Activated CD4-positive, alpha-beta T cell treated with anti-CD3 and anti-CD28 coated beads, Interleukin-2, amount 50 U/mL, for 48 hours (primary cell): ENCODE results near the gene TBC1D20.
A peak's percentile ranks its signal among the peaks of the same experiment; 100 is the strongest.

Source experiments
- DNase-seq, 2 experiments: peaks; one replicate each; pipeline ENCODE4 v3.0.0-alpha.2; 2020

The TBC1D20 gene

DNA sequence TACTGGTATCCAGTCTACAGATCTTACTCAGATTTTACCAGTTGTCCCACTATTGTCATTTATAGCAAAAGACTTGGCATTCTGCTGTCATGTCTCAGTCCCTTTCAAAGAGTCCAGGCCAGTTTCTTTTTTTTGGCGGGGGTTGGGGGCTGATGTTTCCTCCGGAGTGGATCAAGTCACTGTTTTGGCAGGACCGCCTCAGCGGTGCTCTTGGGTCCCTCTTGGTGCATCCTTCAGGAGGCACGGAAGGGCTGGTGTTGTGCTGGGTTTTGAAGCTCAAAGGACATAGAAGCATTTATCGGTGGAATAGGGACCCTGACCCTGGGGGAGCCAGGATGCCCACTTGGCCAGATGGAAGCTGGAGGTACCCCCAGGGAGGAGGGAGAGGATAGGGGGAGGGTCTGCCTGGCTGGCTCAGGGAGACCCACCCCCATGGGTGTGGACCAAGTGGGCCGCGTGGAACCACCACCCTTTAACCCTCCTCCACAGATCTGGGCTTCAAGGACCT, 43.4 kb downstream of the TBC1D20 start:
- no peak for DNase-seq

DNA sequence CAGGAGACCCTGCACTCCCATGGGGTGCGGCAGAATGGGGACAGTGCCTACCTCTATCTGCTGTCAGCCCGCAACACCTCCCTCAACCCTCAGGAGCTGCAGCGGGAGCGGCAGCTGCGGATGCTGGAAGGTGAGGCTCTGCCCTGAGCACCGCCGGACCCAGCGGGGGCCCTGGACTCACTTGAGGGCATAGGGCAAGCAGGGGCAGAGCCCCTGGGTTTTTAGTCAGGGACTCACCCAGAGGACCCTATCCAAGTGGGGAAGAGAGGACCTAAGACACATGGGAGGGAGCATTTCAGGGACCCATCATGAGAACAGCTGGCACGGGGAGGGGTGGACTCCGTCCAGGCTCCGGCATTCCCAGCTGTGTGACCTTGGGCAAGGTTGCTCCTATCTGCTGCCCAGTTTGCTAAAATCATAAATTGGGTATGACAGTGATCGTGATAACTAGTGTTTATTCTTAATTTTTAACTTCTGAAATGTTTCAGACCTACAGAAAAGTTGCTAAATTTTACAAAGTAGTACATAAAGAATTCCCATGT, 44.5 kb downstream of the TBC1D20 start:
- DNase-seq = no peak

DNA sequence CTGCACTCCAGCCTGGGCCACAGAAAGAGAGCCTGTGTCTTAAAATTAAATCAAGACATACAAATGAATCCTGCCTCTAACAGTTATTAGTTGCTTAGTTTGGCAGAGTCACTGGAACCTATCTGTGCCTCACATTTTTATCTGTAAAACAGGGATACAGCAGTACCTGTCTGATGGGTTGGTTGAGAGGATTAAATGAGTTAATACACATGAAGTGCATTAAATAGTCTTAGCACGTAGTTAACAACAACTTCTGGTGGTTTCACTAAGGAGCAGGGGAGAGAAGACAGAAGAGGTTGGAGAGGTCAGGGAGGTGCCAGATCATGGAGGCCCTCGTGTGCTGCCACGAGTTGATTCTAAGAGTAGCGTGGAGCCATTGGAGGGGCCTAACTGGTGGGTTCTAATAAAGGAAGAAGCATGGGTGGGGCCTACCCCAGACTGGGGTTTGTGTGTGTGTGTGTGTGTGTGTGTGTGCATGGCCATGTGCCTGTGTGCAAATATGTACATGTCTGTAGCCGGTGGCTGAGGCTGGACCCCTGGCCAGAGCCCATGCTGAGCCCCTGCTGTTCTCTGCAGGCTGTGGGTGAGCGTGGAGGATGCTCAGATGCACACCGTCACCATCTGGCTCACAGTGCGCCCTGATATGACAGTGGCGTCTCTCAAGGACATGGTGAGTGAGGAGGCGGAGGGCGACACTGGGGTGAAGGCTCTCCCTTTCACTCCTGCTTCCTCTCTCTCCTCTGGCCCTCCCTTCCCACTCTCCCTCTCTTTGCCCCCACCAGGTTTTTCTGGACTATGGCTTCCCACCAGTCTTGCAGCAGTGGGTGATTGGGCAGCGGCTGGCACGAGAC, 45.2 kb downstream of the TBC1D20 start:
- no peak for DNase-seq

DNA sequence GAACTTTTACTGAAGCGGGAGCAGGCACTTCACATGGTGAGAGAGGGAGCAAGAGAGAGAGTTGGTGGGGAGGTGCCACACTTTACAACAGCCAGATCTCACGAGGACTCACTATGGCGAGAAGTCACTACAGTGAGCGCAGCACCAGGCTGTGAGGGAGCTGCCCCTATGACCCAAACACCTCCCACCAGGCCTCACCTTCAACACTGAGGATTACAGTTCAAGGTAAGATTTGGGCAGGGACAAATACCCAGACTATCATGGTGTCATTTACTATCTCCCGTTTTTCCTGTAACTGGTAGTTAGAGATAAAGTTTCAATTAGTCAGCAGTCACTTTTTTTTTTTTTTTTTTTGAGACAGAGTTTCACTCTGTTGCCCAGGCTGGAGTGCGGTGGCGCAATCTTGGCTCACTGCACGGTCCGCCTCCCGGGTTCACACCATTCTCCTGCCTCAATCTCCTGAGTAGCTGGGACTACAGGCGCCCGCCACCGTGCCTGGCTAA, 46.5 kb downstream of the TBC1D20 start:
- DNase-seq = no peak

DNA sequence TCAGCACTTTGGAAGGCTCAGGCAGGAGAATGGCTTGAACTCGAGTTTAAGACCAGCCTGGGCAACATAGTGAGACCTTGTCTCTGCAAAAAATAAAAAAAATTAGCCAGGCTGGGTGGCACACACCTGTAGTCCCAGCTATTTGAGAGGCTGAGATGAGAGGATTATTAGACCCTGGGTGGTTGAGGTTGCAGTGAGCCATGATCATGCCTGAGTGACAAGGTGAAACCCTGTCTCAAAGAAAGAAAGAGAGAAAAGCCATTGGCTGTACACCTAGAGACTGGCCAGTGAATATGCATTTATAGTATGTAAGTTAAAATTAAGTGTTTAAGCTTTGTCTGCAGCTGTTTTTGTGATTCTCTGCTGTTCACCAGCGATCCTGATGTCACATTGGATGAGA, 48.2 kb downstream of the TBC1D20 start:
- DNase-seq = no peak

DNA sequence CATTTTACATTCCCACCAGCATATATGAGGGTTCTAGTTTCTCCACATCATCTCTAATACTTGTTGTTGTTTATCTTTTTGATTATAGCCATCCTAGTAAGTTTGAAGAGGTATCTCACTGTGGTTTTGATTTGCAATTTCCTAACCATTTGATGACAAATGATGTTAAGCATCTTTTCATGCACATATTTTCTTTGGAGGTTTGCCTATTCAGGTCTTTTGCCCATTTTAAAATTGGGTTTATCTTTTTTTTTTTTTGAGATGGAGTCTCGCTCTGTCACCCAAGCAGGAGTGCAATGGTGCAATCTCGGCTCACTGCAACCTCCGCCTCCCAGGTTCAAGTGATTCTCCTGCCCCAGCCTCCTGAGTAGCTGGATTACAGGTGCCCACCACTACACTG, 50.3 kb downstream of the TBC1D20 start:
- no peak for DNase-seq

- DNase-seq = no peak
Observed at GRCh38 chr20:409697-410559, 52.4 kb downstream of the TBC1D20 start.

GRCh38 chr20:408843-409696, 53.3 kb downstream of the TBC1D20 start:
- DNase-seq = peak; percentile 27 to 33

DNA sequence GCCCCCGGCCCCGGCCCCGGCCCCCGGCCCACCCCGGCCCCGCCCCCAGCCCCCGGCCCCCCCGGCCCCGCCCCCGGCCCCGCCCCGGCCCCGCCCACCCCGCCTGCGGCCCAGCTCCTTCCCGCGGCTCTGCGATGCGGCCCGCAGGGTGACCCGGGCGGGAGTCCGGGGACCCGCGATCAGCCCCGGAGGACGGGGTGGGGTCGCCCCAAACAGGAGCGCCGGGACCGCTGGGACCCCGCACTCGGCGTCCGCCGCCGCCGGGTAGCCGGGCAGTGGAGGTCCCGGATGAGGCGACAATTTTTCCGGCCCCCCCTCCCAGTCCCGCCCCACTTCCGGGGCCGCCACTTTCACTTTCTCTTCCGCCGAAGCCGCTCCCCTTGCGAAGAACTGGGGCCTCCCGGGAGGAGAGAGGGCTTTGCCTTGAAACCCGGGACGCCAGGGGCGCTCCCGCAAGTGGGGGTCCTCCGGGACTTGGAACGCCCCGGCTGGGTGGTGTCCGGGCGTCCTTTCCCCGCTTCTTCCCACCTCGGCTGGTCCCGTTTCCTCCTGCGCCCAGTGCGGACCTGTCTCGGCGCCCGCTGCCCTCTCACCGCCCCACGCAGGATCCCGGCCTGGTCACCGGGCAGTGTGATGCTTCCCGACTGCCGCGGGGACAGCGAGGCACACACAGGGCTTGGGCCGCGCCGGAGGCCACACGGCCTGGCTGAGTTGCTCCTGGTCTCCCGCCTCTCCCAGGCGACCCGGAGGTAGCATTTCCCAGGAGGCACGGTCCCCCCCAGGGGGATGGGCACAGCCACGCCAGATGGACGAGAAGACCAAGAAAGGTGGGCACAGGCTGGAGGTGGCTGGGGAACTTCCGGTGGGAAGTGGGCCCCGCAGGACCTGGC, 54.1 kb downstream of the TBC1D20 start, which contains the start of gene RBCK1:
Gene RBCK1, plus strand, starts transcription at position 347 of the 890 bp plus-strand sequence. Its CDS starts 459 bp downstream, at position 806.
- DNase-seq = peak; percentile 84 to 89

DNA sequence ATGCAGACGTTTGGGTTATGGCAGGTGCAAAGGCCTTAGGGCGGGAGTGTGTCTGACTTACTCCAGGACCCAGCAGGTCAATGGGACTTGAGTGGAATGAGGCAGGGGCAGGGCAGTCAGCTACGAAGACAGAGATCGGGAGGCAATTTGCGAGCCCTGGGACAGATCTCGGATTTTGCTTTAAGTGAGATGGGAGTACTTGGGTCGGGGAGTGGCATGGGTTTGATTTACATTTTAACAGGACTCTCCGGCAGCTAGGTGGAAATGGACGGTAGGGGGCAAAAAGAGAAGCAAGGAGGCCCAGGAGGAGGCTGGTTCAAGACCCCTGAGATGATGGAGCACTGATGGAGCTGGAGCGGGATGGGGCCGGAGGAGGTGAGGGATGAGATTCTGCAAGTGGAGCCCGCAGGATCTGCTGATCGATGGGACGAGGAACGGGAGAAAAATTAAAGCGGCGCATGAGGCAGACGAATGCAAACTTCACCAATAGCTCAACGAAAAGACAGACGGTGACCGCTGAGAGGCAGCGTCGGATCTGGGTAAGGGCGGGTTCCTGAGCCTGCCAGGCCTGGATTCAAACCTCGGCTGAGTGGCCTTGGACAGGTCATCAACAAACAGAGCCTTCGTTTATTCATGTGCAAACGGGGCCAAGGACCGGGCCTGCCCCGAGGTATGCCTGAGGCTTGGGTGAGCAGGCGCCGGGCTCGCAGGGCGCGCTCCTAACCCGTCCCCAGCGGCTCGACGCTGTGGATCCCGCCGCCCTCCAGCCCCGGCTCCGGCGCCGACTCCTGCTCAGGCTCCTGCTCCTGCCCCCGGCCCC, 55.0 kb downstream of the TBC1D20 start:
- DNase-seq = peak; percentile 73 to 75

DNA sequence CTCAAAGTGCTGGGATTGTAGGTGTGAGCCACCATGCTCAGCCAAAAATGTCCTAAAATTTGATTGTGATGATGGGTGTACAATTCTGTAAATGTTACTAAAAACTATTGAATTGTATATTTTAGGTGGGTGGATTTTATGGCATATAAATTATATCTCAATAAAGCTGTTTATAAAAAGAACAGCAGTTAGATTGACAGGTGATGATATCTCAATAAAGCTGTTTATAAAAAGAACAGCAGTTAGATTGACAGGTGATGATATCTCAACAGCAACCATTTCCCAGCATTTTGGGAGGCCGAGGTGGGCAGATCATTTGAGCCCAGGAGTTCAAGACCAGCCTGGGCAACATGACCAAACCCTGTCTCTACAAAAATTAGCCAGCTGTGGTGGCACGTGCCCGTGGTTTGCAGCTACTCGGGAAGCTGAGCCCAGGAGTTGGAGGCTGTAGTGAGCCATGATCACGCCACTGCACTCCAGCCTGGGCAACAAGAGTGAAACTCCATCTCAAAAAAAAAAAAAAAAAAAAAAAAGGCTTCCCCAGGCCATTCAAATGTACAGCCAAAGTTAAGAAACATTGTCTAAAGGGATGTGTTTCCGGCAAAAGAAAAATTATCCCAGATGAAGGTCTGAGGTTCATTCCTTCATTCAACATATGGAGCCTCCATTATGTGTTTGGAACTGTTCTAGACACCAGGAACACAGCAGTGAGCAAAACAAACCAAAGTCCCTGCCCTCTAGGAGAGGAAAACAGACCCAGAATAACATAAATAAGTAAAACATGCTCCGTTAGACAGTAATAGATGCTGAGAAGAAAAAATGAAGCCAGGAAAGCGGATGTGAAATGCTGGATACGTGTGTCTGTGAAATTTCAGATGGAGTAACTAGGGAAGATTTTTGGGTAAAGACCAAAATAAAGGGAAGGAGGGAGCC, 55.9 kb downstream of the TBC1D20 start:
- no peak for DNase-seq

- no peak for DNase-seq
Observed at GRCh38 chr20:404088-404487, 58.2 kb downstream of the TBC1D20 start.

DNA sequence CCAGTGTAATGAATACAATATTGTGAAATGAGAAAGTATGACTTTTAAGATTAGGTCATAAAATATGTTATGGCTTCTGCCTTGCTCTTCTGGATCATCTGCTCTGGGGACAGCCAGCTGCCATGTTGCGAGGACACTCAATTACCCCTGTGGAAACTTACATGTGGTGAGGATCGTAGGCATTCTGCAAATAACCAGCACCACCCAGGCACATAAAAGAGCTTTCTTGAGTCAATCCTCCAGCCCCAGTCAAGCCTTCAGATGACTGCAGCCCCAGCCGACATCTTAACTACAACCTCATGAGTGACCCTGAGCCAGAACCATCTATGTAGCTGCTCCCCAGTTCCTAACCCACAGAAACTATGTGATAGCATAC, 58.8 kb downstream of the TBC1D20 start:
- no peak for DNase-seq

GRCh38 chr20:402898-403581, 59.3 kb downstream of the TBC1D20 start:
- DNase-seq = no peak

DNA sequence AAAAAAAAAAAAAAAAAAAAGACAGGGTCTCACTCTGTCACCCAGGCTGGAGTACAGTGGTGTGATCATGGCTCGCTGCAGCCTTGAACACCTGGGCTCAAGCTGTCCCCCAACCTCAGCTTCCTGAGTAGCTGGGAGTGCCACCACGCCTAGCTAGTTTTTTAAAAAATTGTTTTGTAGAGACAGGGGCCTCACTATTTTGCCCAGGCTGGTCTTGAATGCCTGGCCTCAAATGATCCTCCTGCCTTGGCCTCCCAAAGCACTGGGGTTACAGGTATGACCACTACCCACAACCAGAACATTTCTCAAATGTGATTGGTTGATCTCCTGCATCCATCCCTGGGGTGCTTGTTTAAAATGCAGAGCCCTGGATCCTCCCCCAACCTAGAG, 59.8 kb downstream of the TBC1D20 start:
- no peak for DNase-seq

DNA sequence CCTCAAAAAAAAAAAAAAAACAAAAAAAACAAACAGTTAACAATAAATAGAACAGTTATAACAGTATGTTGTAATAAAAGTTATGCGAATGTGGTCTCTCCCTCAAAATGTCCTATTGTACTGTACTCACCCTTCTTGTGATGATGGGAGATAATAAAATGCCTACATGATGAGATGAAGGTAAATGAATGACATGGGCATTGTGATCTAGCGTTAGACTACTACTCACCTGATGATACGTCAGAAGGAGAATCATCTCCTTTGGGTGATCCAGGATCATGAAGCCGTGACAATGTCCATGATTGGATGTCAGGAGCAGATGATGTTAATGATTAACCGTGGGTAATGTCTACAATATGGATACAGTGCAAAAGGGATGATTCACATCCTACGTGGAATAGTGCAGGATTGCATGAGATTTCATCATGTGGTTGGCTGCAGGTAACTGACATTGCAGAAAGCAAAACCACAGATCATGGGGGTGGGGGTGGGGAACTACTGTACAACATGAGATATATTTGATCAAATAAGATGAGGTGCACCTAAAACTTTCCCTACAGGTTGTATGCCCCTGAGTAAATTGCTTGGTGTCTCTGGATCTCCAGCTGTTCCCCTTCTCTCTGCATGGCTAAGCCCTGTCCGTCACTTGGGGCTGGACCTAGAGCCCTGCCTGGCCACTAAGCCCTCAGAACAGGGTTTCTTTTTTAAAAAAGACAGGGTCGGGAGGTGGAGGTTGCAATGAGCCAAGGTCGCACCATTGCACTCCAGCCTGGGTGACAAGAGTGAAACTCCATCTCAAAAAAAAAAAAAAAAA, 60.4 kb downstream of the TBC1D20 start:
- DNase-seq = no peak

GRCh38 chr20:400454-401275, 61.7 kb downstream of the TBC1D20 start:
- no peak for DNase-seq
